HepG2 (cell line): Measurements from ENCODE around the gene C11orf54. TPM values are rescaled to one million over a fixed set of nuclear protein-coding genes. Genes with fewer than 3 reads are reported as not detected.

Experiments
- ATAC-seq: fragments of 200-7000 bp; cut with Tn5 transposase; 3 replicates; pipeline ENCODE4 v1.9.1; 2020; ENCODE audit warnings: mild to moderate bottlenecking, moderate library complexity
- BruUV-seq: library from RNA; stranded (reverse); fragments of 400-500 nt; replicated peaks from 2 replicates; lab custom pipeline; 2021; lab: Mats Ljungman, UMichigan
- CTCF ChIA-PET: fragments of 300-600 bp; formaldehyde crosslinking; extraction: SDS; loops from one replicate; lab custom pipeline; 2021; ENCODE audit warnings: low total read pairs, inconsistent platforms, low intra/inter-chr PET ratio; lab: Yijun Ruan, JAX
- POLR2A ChIA-PET: fragments of 350-600 bp; sonication (Branson Sonifier 250); formaldehyde crosslinking; loops from one replicate; lab custom pipeline; 2020; ENCODE audit warnings: antibody characterized with exemption, inconsistent platforms; lab: Yijun Ruan, JAX
- DNase-seq: peaks from one replicate; pipeline ENCODE4 v3.0.0-alpha.2; 2015; ENCODE audit warnings: low spot score
- FAIRE-seq: peaks from 3 replicates; lab custom pipeline; 2011; peaks lifted over from hg19 to GRCh38; lab: Jason Lieb, UNC
- H2AFZ ChIP-seq: one replicate; pipeline ENCODE4 v1.6.1; 2011; ENCODE audit warnings: low read length, inconsistent platforms
- H3K27ac ChIP-seq: fragments of 300-600 bp; 3 replicates; pipeline ENCODE4 v1.8.0; 2011; ENCODE audit warnings: mixed run types, mild to moderate bottlenecking, mixed read lengths, low read length, inconsistent platforms; ENCODE audit not compliant: insufficient read depth; ENCODE audit errors: extremely low read length
- H3K27me3 ChIP-seq, 2 experiments: fragments of 200-600 bp in 1 of 2; 2 replicates in 1 of 2; 3 replicates in 1 of 2; pipeline versions ENCODE4 v1.6.0 to v1.8.0; 2011; ENCODE audit warnings: low read length in 2 of 2, mild to moderate bottlenecking in 2 of 2, moderate library complexity in 2 of 2, inconsistent platforms in 1 of 2; ENCODE audit not compliant: insufficient read depth in 2 of 2, control insufficient read depth in 1 of 2
- H3K36me3 ChIP-seq, 2 experiments: fragments of 200-600 bp in 1 of 2; replicated peaks in 1 of 2; 2 replicates in 1 of 2; 3 replicates in 1 of 2; pipeline versions ENCODE4 v1.5.1 to v1.8.0; 2011; ENCODE audit warnings: low read length in 2 of 2, inconsistent platforms in 1 of 2; ENCODE audit not compliant: insufficient read depth in 2 of 2, control insufficient read depth in 1 of 2
- H3K4me1 ChIP-seq: 2 replicates; pipeline ENCODE4 v1.5.1; 2012; ENCODE audit warnings: low read length, inconsistent platforms; ENCODE audit not compliant: insufficient read depth
- H3K4me2 ChIP-seq: 2 replicates; pipeline ENCODE4 v1.6.0; 2011; ENCODE audit warnings: low read depth, low read length, inconsistent platforms
- H3K4me3 ChIP-seq, 3 experiments: fragments of 200-600 bp in 1 of 3; sonication (generic), shearing (Covaris generic) in 1 of 3; replicated peaks in 1 of 3; 2 replicates each; pipeline ENCODE4 v1.5.1; 2011 to 2016; ENCODE audit warnings: low read length in 3 of 3, inconsistent platforms in 2 of 3, low read depth in 2 of 3, mild to moderate bottlenecking in 2 of 3, control low read depth in 1 of 3, mixed read lengths in 1 of 3; ENCODE audit not compliant: insufficient read depth in 1 of 3
- H3K79me2 ChIP-seq: one replicate; pipeline ENCODE4 v1.6.1; 2011; ENCODE audit warnings: low read length, inconsistent platforms; ENCODE audit not compliant: insufficient read depth
- H3K9ac ChIP-seq: 2 replicates; pipeline ENCODE4 v1.6.0; 2011; ENCODE audit warnings: mild to moderate bottlenecking, low read depth, low read length, inconsistent platforms; ENCODE audit not compliant: insufficient read depth
- H3K9me3 ChIP-seq: 2 replicates; pipeline ENCODE4 v1.5.1; 2012; ENCODE audit warnings: mild to moderate bottlenecking, low read length
- H4K20me1 ChIP-seq: 2 replicates; pipeline ENCODE4 v1.6.0; 2011; ENCODE audit warnings: inconsistent platforms, mild to moderate bottlenecking, low read length, moderate library complexity; ENCODE audit not compliant: insufficient read depth
- ARNT2 ChIP-seq: sonication (generic); formaldehyde crosslinking; IDR thresholded peaks from 2 replicates; pipeline ENCODE4 v1.8.0; 2022; ENCODE audit warnings: mild to moderate bottlenecking, low read depth, missing genetic modification reagents, moderate library complexity
- NFE2 ChIP-seq: sonication (generic); formaldehyde crosslinking; IDR thresholded peaks from 2 replicates; pipeline ENCODE4 v1.4.0; 2020; ENCODE audit warnings: missing genetic modification reagents
- ZNF879 ChIP-seq: sonication (generic); formaldehyde crosslinking; IDR thresholded peaks from 2 replicates; pipeline ENCODE4 v1.8.1; 2023; ENCODE audit warnings: missing genetic modification reagents
- WGBS: methylation state at CpG from one replicate; pipeline ENCODE4 v1.1.6; 2017; ENCODE audit warnings: low lambda C conversion rate; 5-methylcytosine and 5-hydroxymethylcytosine counted together
- in situ Hi-C: cut with HindIII; loops from 2 replicates; pipeline ENCODE4 v1.10.0; 2017; ENCODE audit warnings: low pct_unique_long_range_greater_than_20kb; ENCODE audit not compliant: extremely low pct_ligation_motif_present
- intact Hi-C: fragments of 100-400 bp; cut with micrococcal nuclease; formaldehyde crosslinking; loops from one replicate; pipeline ENCODE4 v1.10.0; 2022; ENCODE audit not compliant: unreplicated experiment
- polyA plus RNA-seq, 8 experiments: library from polyadenylated mRNA; depleted of rRNA in 3 of 8; stranded (reverse) in 7 of 8; unstranded in 1 of 8; fragments of >200 nt; fragmentation: Illumina TruSeq in 4 of 8; extraction: Trizol in 4 of 8; gene quantifications; 2 replicates each; pipeline versions ENCODE4 v1.2.1 to v1.2.3, GENCODE V29; 2011 to 2016; ENCODE audit warnings: low read depth in 4 of 8, missing spikeins in 1 of 8, mixed read lengths in 1 of 8; ENCODE audit not compliant: insufficient read depth in 1 of 8
- total RNA-seq, 5 experiments: library from RNA; depleted of rRNA; stranded (reverse); fragments of >200 nt; fragmentation: Illumina TruSeq; extraction: Trizol; gene quantifications; 2 replicates each; pipeline ENCODE4 v1.2.3, GENCODE V29; 2016; ENCODE audit warnings: low read depth in 1 of 5
- TF ChIP-seq, protein P1 (sequence below): IDR thresholded peaks from 2 replicates; pipeline ENCODE4 v1.6.1; 2016; ENCODE audit warnings: low read depth, borderline replicate concordance
- TF ChIP-seq, protein P2 (sequence below): sonication (generic); formaldehyde crosslinking; IDR thresholded peaks from 2 replicates; pipeline ENCODE4 v1.4.0; 2020; ENCODE audit warnings: missing genetic modification reagents
- TF ChIP-seq, protein P3 (sequence below): sonication (generic); formaldehyde crosslinking; IDR thresholded peaks from 2 replicates; pipeline ENCODE4 v1.9.0; 2021; ENCODE audit warnings: missing genetic modification reagents, borderline replicate concordance
- TF ChIP-seq, protein P4 (sequence below): conservative IDR thresholded peaks from 2 replicates; pipeline ENCODE4 v1.6.1; 2018; ENCODE audit warnings: missing genetic modification reagents

Gene C11orf54
- total and polyA plus RNA-seq, 2 of the 13 experiments (the other 11 are each of a cell fraction or from before 2014, with no cell fraction given), result 42.7 to 50.1 TPM

DNA sequence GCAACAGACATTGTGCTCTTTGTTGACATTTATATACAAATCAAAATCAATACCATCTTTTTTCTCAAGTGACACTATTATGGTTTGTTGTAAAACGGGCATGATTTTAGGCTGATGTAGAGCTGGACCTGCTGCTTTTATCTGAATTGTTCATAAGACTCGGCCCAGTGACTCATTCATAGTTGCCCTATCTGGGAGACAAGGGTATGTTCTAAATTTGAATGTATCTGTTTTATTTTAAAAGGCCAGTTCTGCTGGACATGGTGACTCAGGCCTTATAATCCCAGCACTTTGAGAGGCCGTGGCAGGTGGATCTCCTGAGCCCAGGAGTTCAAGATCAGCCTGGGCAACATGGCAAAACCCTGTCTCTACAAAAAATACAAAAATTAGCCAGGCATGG lies 40.6 kb upstream of the C11orf54 start:
- 97% methylated on average over 3 of the region's 3 CpGs for WGBS
- TF ChIP-seq, protein P1, sequence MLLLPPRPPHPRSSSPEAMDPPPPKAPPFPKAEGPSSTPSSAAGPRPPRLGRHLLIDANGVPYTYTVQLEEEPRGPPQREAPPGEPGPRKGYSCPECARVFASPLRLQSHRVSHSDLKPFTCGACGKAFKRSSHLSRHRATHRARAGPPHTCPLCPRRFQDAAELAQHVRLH, result no peak
- no peak for TF ChIP-seq NFE2 (CRISPR knock-in tag)
- TF ChIP-seq ZNF879 (CRISPR knock-in tag), result no peak
- TF ChIP-seq, protein P2, sequence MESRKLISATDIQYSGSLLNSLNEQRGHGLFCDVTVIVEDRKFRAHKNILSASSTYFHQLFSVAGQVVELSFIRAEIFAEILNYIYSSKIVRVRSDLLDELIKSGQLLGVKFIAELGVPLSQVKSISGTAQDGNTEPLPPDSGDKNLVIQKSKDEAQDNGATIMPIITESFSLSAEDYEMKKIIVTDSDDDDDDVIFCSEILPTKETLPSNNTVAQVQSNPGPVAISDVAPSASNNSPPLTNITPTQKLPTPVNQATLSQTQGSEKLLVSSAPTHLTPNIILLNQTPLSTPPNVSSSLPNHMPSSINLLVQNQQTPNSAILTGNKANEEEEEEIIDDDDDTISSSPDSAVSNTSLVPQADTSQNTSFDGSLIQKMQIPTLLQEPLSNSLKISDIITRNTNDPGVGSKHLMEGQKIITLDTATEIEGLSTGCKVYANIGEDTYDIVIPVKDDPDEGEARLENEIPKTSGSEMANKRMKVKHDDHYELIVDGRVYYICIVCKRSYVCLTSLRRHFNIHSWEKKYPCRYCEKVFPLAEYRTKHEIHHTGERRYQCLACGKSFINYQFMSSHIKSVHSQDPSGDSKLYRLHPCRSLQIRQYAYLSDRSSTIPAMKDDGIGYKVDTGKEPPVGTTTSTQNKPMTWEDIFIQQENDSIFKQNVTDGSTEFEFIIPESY, result no peak
- TF ChIP-seq, protein P3, sequence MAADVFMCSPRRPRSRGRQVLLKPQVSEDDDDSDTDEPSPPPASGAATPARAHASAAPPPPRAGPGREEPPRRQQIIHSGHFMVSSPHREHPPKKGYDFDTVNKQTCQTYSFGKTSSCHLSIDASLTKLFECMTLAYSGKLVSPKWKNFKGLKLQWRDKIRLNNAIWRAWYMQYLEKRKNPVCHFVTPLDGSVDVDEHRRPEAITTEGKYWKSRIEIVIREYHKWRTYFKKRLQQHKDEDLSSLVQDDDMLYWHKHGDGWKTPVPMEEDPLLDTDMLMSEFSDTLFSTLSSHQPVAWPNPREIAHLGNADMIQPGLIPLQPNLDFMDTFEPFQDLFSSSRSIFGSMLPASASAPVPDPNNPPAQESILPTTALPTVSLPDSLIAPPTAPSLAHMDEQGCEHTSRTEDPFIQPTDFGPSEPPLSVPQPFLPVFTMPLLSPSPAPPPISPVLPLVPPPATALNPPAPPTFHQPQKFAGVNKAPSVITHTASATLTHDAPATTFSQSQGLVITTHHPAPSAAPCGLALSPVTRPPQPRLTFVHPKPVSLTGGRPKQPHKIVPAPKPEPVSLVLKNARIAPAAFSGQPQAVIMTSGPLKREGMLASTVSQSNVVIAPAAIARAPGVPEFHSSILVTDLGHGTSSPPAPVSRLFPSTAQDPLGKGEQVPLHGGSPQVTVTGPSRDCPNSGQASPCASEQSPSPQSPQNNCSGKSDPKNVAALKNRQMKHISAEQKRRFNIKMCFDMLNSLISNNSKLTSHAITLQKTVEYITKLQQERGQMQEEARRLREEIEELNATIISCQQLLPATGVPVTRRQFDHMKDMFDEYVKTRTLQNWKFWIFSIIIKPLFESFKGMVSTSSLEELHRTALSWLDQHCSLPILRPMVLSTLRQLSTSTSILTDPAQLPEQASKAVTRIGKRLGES (CRISPR knock-in tag), result no peak
- TF ChIP-seq ARNT2, result no peak
- TF ChIP-seq, protein P4, sequence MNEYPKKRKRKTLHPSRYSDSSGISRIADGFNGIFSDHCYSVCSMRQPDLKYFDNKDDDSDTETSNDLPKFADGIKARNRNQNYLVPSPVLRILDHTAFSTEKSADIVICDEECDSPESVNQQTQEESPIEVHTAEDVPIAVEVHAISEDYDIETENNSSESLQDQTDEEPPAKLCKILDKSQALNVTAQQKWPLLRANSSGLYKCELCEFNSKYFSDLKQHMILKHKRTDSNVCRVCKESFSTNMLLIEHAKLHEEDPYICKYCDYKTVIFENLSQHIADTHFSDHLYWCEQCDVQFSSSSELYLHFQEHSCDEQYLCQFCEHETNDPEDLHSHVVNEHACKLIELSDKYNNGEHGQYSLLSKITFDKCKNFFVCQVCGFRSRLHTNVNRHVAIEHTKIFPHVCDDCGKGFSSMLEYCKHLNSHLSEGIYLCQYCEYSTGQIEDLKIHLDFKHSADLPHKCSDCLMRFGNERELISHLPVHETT (CRISPR knock-in tag), result no peak
- H3K4me3 ChIP-seq, result no peak overlapping the region
- in situ Hi-C loops, result no loop called here
- H3K4me2 ChIP-seq, result no peak overlapping the region
- no peak for DNase-seq
- no peak overlapping the region for H3K9ac ChIP-seq
- H2AFZ ChIP-seq, result no peak overlapping the region
- POLR2A ChIA-PET, result no interaction called here
- H4K20me1 ChIP-seq, result no peaks in the 10 kb centered on the region
- ATAC-seq, result no peak
- H3K4me1 ChIP-seq, result no peaks in the 10 kb centered on the region
- no peak for FAIRE-seq
- H3K79me2 ChIP-seq, result no peaks in the 10 kb centered on the region
- intact Hi-C loops, result no loop called here
- no peaks in the 10 kb centered on the region for H3K9me3 ChIP-seq
- CTCF ChIA-PET, result no interaction called here
- BruUV-seq, result no TSS peak
- H3K36me3 ChIP-seq, result peaks cover 13 to 52% of the 10 kb centered on the region in 2 experiments
- no peak overlapping the region for H3K27ac ChIP-seq
- H3K27me3 ChIP-seq, result no peaks in the 10 kb centered on the region
